Activated CD8-positive, alpha-beta memory T cell treated with anti-CD3 and anti-CD28 coated beads, Interleukin-2, amount 10 ng/mL, durations not matched to agents 7 days and 5 days (primary cell): ENCODE results near the gene SEC16A. TPM values are rescaled to one million over a fixed set of nuclear protein-coding genes. Genes with fewer than 3 reads are reported as not detected.
"Not testable (repeated sequence)": the region's sequence is repeated elsewhere in the genome, so short reads cannot be mapped to it uniquely, and the experiment has no call there.

Experiments
- ATAC-seq: fragments of 150-1000 bp; cut with Tn5 transposase; one replicate; pipeline ENCODE4 v1.10.0; 2021; ENCODE audit warnings: moderate library complexity
- CTCF ChIA-PET: fragments of 350-600 bp; sonication (Branson Sonifier 250); formaldehyde crosslinking; loops from one replicate; lab custom pipeline; 2021; ENCODE audit warnings: antibody characterized with exemption; lab: Charles Lee
- DNase-seq: peaks from one replicate; pipeline ENCODE4 v3.0.0-alpha.2; 2020
- H3K27ac Mint-ChIP-seq: one replicate; pipeline ENCODE4 v1.8.0; 2021; ENCODE audit warnings: mild to moderate bottlenecking, mixed read lengths
- H3K27me3 Mint-ChIP-seq: one replicate; pipeline ENCODE4 v1.8.0; 2021; ENCODE audit warnings: mixed read lengths
- H3K36me3 Mint-ChIP-seq: one replicate; pipeline ENCODE4 v1.8.0; 2021; ENCODE audit warnings: mild to moderate bottlenecking, mixed read lengths
- H3K4me1 Mint-ChIP-seq: one replicate; pipeline ENCODE4 v1.8.0; 2021; ENCODE audit warnings: mixed read lengths
- H3K4me3 Mint-ChIP-seq: one replicate; pipeline ENCODE4 v1.8.0; 2021; ENCODE audit warnings: mild to moderate bottlenecking, moderate library complexity, mixed read lengths
- H3K9me3 Mint-ChIP-seq: one replicate; pipeline ENCODE4 v1.8.0; 2022; ENCODE audit warnings: low read depth, mixed read lengths
- total RNA-seq, 2 experiments: library from RNA; stranded (reverse); gene quantifications; one replicate each; pipeline ENCODE4 v1.2.3, GENCODE V29; 2021

SEC16A gene
- total RNA-seq, 2 experiments from 2014 or later: 88.0 to 96.7 TPM

GRCh38 chr9:136429683-136430491, 53.0 kb downstream of the SEC16A start:
- H3K27ac Mint-ChIP-seq: no peak overlapping the region
- no peaks in the 10 kb centered on the region for H3K4me1 Mint-ChIP-seq
- H3K9me3 Mint-ChIP-seq: no peaks in the 10 kb centered on the region
- H3K4me3 Mint-ChIP-seq: no peak overlapping the region
- ATAC-seq (no peak), DNase-seq (no peak)
- peaks cover 3% of the 10 kb centered on the region for H3K36me3 Mint-ChIP-seq
- H3K27me3 Mint-ChIP-seq: no peaks in the 10 kb centered on the region
- CTCF ChIA-PET: no interaction called here

DNA sequence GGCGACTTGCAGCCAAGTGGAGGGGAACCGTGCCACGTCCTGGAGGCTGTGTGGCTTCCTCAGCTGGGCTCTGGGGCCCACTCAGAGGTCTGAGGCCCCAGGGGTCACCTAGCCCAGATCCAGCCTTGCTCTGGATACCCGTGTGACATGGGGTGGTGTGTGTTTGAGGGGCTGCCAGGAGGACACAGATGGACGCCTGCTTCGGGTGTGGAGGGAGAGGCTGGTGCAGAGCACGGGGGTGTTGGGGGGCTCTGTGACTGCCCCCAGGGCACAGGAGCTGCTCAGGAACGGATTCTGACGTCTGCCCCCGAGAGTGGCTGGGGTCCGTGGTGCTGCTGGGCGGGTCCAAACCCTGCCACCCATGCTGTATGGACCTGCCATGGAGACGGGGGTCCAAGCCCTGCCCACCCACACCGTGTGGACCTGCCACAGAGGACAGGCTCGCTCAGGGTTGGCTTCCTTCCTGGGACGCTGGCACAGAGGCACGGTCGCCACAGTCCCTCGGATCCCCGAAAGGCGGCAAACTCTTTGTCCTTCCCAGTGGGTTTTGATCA, 53.7 kb downstream of the SEC16A start:
- H3K4me3 Mint-ChIP-seq: no peak overlapping the region

DNA sequence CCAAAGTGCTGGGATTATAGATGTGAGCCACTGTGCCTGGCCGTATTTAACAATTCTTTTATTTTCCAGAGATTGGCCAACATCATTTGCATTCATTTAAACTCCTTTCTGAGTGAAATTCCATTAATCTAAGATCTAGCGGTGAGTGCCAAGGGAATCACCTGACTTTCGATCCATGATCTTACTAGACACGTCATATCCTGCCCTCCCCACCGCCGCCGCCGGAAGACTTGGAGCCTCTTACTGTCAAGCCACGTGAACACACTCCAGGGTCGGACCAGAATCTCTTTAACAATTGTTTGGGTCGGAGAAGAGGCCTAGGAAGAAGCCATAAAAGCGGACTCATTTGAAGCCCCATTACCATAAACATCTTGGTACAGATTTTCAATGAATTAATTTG, 56.1 kb downstream of the SEC16A start:
- Mint-ChIP-seq H3K4me1 (no peaks in the 10 kb centered on the region), H3K9me3 (no peaks in the 10 kb centered on the region), H3K27ac (no peak overlapping the region), H3K36me3 (peaks cover 7% of the 10 kb centered on the region), H3K27me3 (no peaks in the 10 kb centered on the region), H3K4me3 (no peak overlapping the region)
- DNase-seq (no peak), ATAC-seq (no peak)
- CTCF ChIA-PET: no interaction called here

More for the DNA sequence above, 53.7 kb downstream of the SEC16A start:
- ATAC-seq (no peak), DNase-seq (no peak)
- Mint-ChIP-seq H3K27me3 (no peaks in the 10 kb centered on the region), H3K36me3 (peaks cover 5% of the 10 kb centered on the region), H3K9me3 (no peaks in the 10 kb centered on the region), H3K27ac (no peak overlapping the region), H3K4me1 (no peaks in the 10 kb centered on the region)
- CTCF ChIA-PET: no interaction called here

GRCh38 chr9:136425367-136425766, 57.5 kb downstream of the SEC16A start:
- CTCF ChIA-PET: interaction anchor here (1.0 kb wide), 1 partner anchor 25 kb away, joined by 4 read pairs; the partner anchor contains the start of gene SNAPC4
- not testable (repeated sequence) for ATAC-seq, H3K4me3 Mint-ChIP-seq, H3K9me3 Mint-ChIP-seq, H3K4me1 Mint-ChIP-seq, H3K27me3 Mint-ChIP-seq, DNase-seq
- H3K36me3 Mint-ChIP-seq: peaks cover 10% of the 10 kb centered on the region
- peak overlapping the region; percentile 56 for H3K27ac Mint-ChIP-seq

DNA sequence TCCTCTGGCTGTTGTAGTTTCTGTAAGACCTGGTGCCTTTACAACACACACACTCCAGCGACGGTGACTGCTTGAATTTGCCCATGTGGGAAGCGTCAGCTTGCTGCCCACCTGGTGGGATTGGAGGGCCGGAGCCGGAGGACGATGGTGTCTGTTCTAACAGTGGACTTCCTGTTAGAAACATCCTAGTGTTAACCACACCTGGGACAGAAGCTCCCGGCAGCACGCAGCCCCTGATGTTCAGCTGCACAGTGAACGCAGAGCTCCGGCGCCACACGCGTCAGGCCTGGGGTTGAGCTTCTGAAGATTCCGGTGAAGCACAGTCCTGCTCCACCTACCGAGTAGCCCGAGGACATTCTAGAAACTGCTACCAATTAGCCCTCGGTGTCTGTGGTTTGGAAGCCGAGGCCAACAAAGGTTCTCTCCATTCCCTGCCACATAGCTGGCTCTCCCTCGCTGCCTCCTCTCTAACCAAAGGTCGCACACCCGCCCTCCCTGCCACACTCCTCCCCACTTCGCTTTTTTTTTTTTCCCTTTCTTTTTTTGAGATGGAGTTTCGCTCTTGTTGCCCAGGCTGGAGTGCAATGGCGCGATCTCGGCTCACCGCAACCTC, 58.0 kb downstream of the SEC16A start:
- Mint-ChIP-seq H3K4me3 (no peak overlapping the region), H3K27me3 (no peaks in the 10 kb centered on the region), H3K4me1 (no peaks in the 10 kb centered on the region), H3K9me3 (no peaks in the 10 kb centered on the region), H3K36me3 (peaks cover 10% of the 10 kb centered on the region), H3K27ac (peak overlapping the region; percentile 56)
- ATAC-seq (no peak), DNase-seq (no peak)
- CTCF ChIA-PET: interaction anchor here (1.0 to 1.7 kb wide), 2 partner anchors 16 to 24 kb away, joined by 4 read pairs; partner anchors contain the start of gene SNAPC4

GRCh38 chr9:136423432-136424146, 59.3 kb downstream of the SEC16A start:
- Mint-ChIP-seq H3K9me3 (no peaks in the 10 kb centered on the region), H3K36me3 (peaks cover 16% of the 10 kb centered on the region), H3K4me3 (no peak overlapping the region), H3K27ac (no peak overlapping the region), H3K27me3 (no peaks in the 10 kb centered on the region), H3K4me1 (no peaks in the 10 kb centered on the region)
- no peak for DNase-seq
- CTCF ChIA-PET: interaction anchor here (1.7 kb wide), 1 partner anchor 17 kb away, joined by 4 read pairs; no protein-coding TSS in a partner anchor
- no peak for ATAC-seq

GRCh38 chr9:136422876-136423275, 60.0 kb downstream of the SEC16A start:
- no peak overlapping the region for H3K4me3 Mint-ChIP-seq
- no peak overlapping the region for H3K27ac Mint-ChIP-seq
- DNase-seq (no peak), ATAC-seq (no peak)
- H3K4me1 Mint-ChIP-seq: no peaks in the 10 kb centered on the region
- no peaks in the 10 kb centered on the region for H3K9me3 Mint-ChIP-seq
- CTCF ChIA-PET: no interaction called here
- H3K36me3 Mint-ChIP-seq: peaks cover 17% of the 10 kb centered on the region
- no peaks in the 10 kb centered on the region for H3K27me3 Mint-ChIP-seq

- peaks cover 21% of the 10 kb centered on the region for H3K36me3 Mint-ChIP-seq
- ATAC-seq: no peak
Measured at GRCh38 chr9:136421791-136422190, 61.0 kb downstream of the SEC16A start.

DNA sequence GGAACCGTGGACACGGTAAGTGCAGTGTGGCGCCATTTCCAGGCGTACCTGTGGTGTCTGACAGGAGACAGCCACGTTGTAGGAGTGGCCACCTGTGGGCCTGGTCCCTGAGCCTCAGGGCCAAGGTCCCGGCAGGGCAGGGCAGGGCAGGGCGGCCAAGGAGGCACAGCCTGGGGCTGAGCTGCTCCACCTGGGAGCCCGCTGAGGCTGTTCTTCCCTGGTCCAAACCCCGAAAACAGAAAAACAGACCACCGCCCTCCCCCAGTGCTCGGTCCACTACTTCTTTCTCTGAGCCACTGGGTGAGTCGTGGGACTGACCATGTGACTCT, 63.8 kb downstream of the SEC16A start:
- H3K4me1 Mint-ChIP-seq: no peaks in the 10 kb centered on the region
- CTCF ChIA-PET: no interaction called here
- no peaks in the 10 kb centered on the region for H3K27me3 Mint-ChIP-seq
- no peaks in the 10 kb centered on the region for H3K9me3 Mint-ChIP-seq
- H3K4me3 Mint-ChIP-seq: no peak overlapping the region
- peaks cover 26% of the 10 kb centered on the region for H3K36me3 Mint-ChIP-seq
- H3K27ac Mint-ChIP-seq: no peak overlapping the region
- ATAC-seq: no peak
- no peak for DNase-seq

More at GRCh38 chr9:136421791-136422190, 61.0 kb downstream of the SEC16A start:
- CTCF ChIA-PET: no interaction called here
- DNase-seq: no peak
- H3K27ac Mint-ChIP-seq: no peak overlapping the region
- no peaks in the 10 kb centered on the region for H3K27me3 Mint-ChIP-seq
- H3K4me3 Mint-ChIP-seq: no peak overlapping the region
- no peaks in the 10 kb centered on the region for H3K4me1 Mint-ChIP-seq
- no peaks in the 10 kb centered on the region for H3K9me3 Mint-ChIP-seq

DNA sequence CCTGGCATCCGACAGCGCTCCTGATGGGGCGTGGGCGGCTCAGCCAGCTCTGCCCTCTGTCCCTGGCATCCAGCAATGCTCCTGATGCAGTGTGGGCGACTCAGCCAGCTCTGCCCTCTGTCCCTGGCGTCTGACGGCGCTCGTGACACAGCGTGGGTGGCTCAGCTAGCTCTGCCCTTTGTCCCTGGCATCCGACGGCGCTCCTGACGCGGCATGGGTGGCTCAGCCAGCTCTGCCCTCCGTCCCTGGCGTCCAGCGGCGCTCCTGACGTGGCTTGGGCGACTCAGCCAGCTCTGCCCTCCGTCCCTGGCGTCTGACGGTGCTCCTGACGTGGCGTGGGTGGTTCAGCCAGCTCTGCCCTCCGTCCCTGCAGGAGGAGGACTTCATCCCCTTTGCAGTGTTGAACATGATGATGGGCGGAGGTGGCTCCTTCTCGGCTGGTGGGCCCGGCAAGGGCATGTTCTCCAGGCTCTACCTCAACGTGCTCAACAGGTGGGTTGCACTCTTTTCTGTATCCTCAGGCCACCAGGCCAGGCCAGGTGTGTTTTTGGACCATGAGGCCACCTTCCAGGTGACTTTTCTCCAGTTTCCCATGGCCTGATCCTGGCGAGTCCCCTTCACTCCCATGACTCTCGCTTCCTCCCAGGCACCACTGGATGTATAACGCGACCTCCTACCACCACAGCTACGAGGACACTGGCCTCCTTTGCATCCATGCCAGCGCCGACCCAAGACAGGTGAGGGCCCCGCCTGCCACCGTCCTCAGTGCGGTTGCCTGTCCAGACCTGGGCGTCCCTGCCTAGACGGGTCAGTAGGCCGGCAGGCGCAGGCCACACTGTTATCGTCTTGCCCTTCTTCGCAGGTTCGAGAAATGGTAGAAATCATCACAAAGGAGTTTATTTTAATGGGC, 64.4 kb downstream of the SEC16A start:
- no peak for ATAC-seq
- Mint-ChIP-seq H3K4me1 (no peaks in the 10 kb centered on the region), H3K9me3 (no peaks in the 10 kb centered on the region), H3K27ac (no peak overlapping the region), H3K27me3 (no peaks in the 10 kb centered on the region), H3K4me3 (no peak overlapping the region), H3K36me3 (peaks cover 30% of the 10 kb centered on the region)
- DNase-seq: no peak
- CTCF ChIA-PET: interaction anchor here (0.6 kb wide), 1 partner anchor 309 kb away, joined by 4 read pairs; no protein-coding TSS in a partner anchor

- ATAC-seq: no peak
- DNase-seq: no peak
- CTCF ChIA-PET: interaction anchor here (1.1 kb wide), 1 partner anchor 22 kb away, joined by 3 read pairs; no protein-coding TSS in a partner anchor
- Mint-ChIP-seq H3K4me1 (peaks cover 10% of the 10 kb centered on the region), H3K27me3 (no peaks in the 10 kb centered on the region), H3K4me3 (no peak overlapping the region), H3K36me3 (peaks cover 39% of the 10 kb centered on the region), H3K9me3 (no peaks in the 10 kb centered on the region), H3K27ac (no peak overlapping the region)
Measured at GRCh38 chr9:136416914-136417313, 65.9 kb downstream of the SEC16A start.

- H3K27me3 Mint-ChIP-seq: no peaks in the 10 kb centered on the region
- H3K27ac Mint-ChIP-seq: no peak overlapping the region
- ATAC-seq (no peak), DNase-seq (no peak)
- CTCF ChIA-PET: interaction anchor here (1.1 kb wide), 1 partner anchor 22 kb away, joined by 3 read pairs; no protein-coding TSS in a partner anchor
- H3K4me1 Mint-ChIP-seq: peaks cover 15% of the 10 kb centered on the region
- peaks cover 40% of the 10 kb centered on the region for H3K36me3 Mint-ChIP-seq
- no peaks in the 10 kb centered on the region for H3K9me3 Mint-ChIP-seq
- no peak overlapping the region for H3K4me3 Mint-ChIP-seq
Measured at GRCh38 chr9:136416427-136416826, 66.4 kb downstream of the SEC16A start.
